Coronary artery (tissue), 2 donors: ENCODE results near the gene DOCK9.

Experiments
- DNase-seq: peaks from one replicate; pipeline ENCODE4 v3.0.0-alpha.2; 2017; ENCODE audit warnings: low spot score
- H3K27ac ChIP-seq, 2 donors: fragments of 200-600 bp; sonication (generic); one replicate each; pipeline ENCODE4 v1.5.1; 2016 to 2019
- H3K4me3 ChIP-seq: fragments of 200-600 bp; sonication (generic); 2 replicates; pipeline ENCODE4 v1.5.1; 2016; ENCODE audit warnings: mild to moderate bottlenecking, moderate library complexity
- CTCF ChIP-seq: fragments of 200-600 bp; sonication (generic); IDR thresholded peaks from one replicate; pipeline ENCODE4 v1.5.1; 2019; ENCODE audit warnings: antibody characterized with exemption

DOCK9 gene

GRCh38 chr13:98977568-98978265 is at the start of gene DOCK9:
Gene DOCK9 (minus strand): TSS chr13:98978064. CDS start chr13:98977909, 155 bp downstream.
- Histone ChIP-seq H3K27ac (peak within 1 kb of the TSS in 1 of 2 donors; percentile 61), H3K4me3 (peak within 1 kb of the TSS; percentile 65)
- TF ChIP-seq CTCF = no peak
- DNase-seq = no peak

- no peak for TF ChIP-seq CTCF
- no peak for DNase-seq
- Histone ChIP-seq H3K27ac (no peak overlapping the region), H3K4me3 (no peak overlapping the region)
Measured at GRCh38 chr13:99027260-99027659, 49.4 kb upstream of the DOCK9 start.

- Histone ChIP-seq H3K27ac (no peak overlapping the region), H3K4me3 (no peak overlapping the region)
- no peak for DNase-seq
- no peak for TF ChIP-seq CTCF
Measured at GRCh38 chr13:99022941-99023340, 45.1 kb upstream of the DOCK9 start.

- no peak for TF ChIP-seq CTCF
- no peak overlapping the region for H3K4me3 ChIP-seq
- H3K27ac ChIP-seq = no peak overlapping the region
- no peak for DNase-seq
Measured at GRCh38 chr13:99018418-99019180, 40.7 kb upstream of the DOCK9 start.

GRCh38 chr13:99015606-99016490 is 38.0 kb upstream of the DOCK9 start:
- TF ChIP-seq CTCF = no peak
- Histone ChIP-seq H3K4me3 (no peak overlapping the region), H3K27ac (no peak overlapping the region)
- DNase-seq = no peak

GRCh38 chr13:99014522-99014921 is 36.7 kb upstream of the DOCK9 start:
- no peak overlapping the region for H3K4me3 ChIP-seq
- H3K27ac ChIP-seq = no peak overlapping the region
- TF ChIP-seq CTCF = no peak
- no peak for DNase-seq
